HEK293 (cell line): ENCODE results near the gene XIRP2.

Experiments
- CTCF ChIA-PET: fragments of 350-600 bp; formaldehyde crosslinking; extraction: SDS; loops from one replicate; lab custom pipeline; 2021; ENCODE audit warnings: antibody characterized with exemption; lab: Yijun Ruan, JAX
- POLR2A ChIA-PET: fragments of 300-600 bp; formaldehyde crosslinking; extraction: SDS; loops from one replicate; lab custom pipeline; 2020; ENCODE audit warnings: antibody characterized with exemption, inconsistent platforms; lab: Yijun Ruan, JAX
- H3K27ac ChIP-seq: fragments of 200-500 bp; sonication (Bioruptor generic); 2 replicates; pipeline ENCODE4 v1.5.1; 2014; ENCODE audit warnings: low read depth, low read length, control low read depth, inconsistent platforms; ENCODE audit errors: extremely low read depth
- H3K36me3 ChIP-seq, 2 experiments: fragments of 200-500 bp in 1 of 2; sonication (Bioruptor generic) in 1 of 2; 1 replicate in 1 of 2; 2 replicates in 1 of 2; pipeline ENCODE4 v1.5.1; 2014 to 2017; ENCODE audit warnings: inconsistent platforms in 2 of 2, low read length in 2 of 2; ENCODE audit not compliant: control insufficient read depth in 2 of 2, insufficient read depth in 1 of 2
- H3K4me1 ChIP-seq: fragments of 200-500 bp; sonication (Bioruptor generic); 2 replicates; pipeline ENCODE4 v1.5.1; 2014; ENCODE audit warnings: mild to moderate bottlenecking, low read length, inconsistent platforms; ENCODE audit not compliant: control insufficient read depth, insufficient read depth
- H3K4me3 ChIP-seq: 2 replicates; pipeline ENCODE4 v1.5.1; 2011; ENCODE audit warnings: low read depth, mild to moderate bottlenecking, control low read depth, low read length, moderate library complexity
- H3K9me3 ChIP-seq: fragments of 200-500 bp; sonication (Bioruptor generic); 2 replicates; pipeline ENCODE4 v1.5.1; 2014; ENCODE audit warnings: low read depth, low read length, inconsistent platforms; ENCODE audit not compliant: control insufficient read depth, insufficient read depth
- HIC1 ChIP-seq: fragments of 450-650 bp; formaldehyde crosslinking; IDR thresholded peaks from 2 replicates; pipeline ENCODE4 v1.5.1; 2016; ENCODE audit warnings: missing biosample characterization, missing genetic modification characterization
- MZF1 ChIP-seq: fragments of 450-650 bp; formaldehyde crosslinking; IDR thresholded peaks from 2 replicates; pipeline ENCODE4 v1.5.1; 2017; ENCODE audit warnings: missing biosample characterization, missing genetic modification characterization, borderline replicate concordance
- PRDM2 ChIP-seq: fragments of 450-650 bp; formaldehyde crosslinking; IDR thresholded peaks from 2 replicates; pipeline ENCODE4 v1.5.1; 2016; ENCODE audit warnings: missing biosample characterization, missing genetic modification characterization, borderline replicate concordance
- ZBTB26 ChIP-seq: fragments of 450-650 bp; formaldehyde crosslinking; optimal IDR thresholded peaks from 2 replicates; pipeline ENCODE3; 2016; ENCODE audit warnings: missing biosample characterization, mild to moderate bottlenecking, missing genetic modification characterization
- ZBTB7A ChIP-seq: fragments of 450-650 bp; formaldehyde crosslinking; IDR thresholded peaks from 2 replicates; pipeline ENCODE4 v1.5.1; 2016; ENCODE audit warnings: low read depth, missing biosample characterization, missing genetic modification characterization
- ZNF114 ChIP-seq: fragments of 450-650 bp; formaldehyde crosslinking; IDR thresholded peaks from 2 replicates; pipeline ENCODE4 v1.5.0; 2017; ENCODE audit warnings: missing biosample characterization, missing genetic modification characterization
- ZNF157 ChIP-seq: fragments of 450-650 bp; formaldehyde crosslinking; IDR thresholded peaks from 2 replicates; pipeline ENCODE4 v1.5.1; 2016; ENCODE audit warnings: missing biosample characterization, missing genetic modification characterization
- ZNF184 ChIP-seq: fragments of 450-650 bp; IDR thresholded peaks from 2 replicates; pipeline ENCODE4 v1.5.1; 2018; ENCODE audit warnings: missing biosample characterization, mild to moderate bottlenecking, missing genetic modification characterization
- ZNF274 ChIP-seq, 2 experiments: fragments of 200-500 bp in 1 of 2; fragments of 450-650 bp in 1 of 2; sonication (Bioruptor generic) in 1 of 2; formaldehyde crosslinking in 1 of 2; IDR thresholded peaks; 2 replicates each; pipeline versions ENCODE4 v1.5.1 to v1.6.1; 2014 to 2016; ENCODE audit warnings: borderline replicate concordance in 1 of 2, inconsistent platforms in 1 of 2, low read length in 1 of 2, missing biosample characterization in 1 of 2, missing genetic modification characterization in 1 of 2
- ZNF311 ChIP-seq: fragments of 450-650 bp; formaldehyde crosslinking; IDR thresholded peaks from 2 replicates; pipeline ENCODE4 v1.5.1; 2017; ENCODE audit warnings: missing biosample characterization, missing genetic modification characterization, borderline replicate concordance
- ZNF335 ChIP-seq: fragments of 450-650 bp; formaldehyde crosslinking; conservative IDR thresholded peaks from 2 replicates; pipeline ENCODE4 v1.5.1; 2016; ENCODE audit warnings: missing biosample characterization, missing genetic modification characterization
- ZNF362 ChIP-seq: fragments of 450-650 bp; formaldehyde crosslinking; IDR thresholded peaks from 2 replicates; pipeline ENCODE4 v1.5.1; 2016; ENCODE audit warnings: missing biosample characterization, missing genetic modification characterization
- ZNF518A ChIP-seq: fragments of 450-650 bp; formaldehyde crosslinking; conservative IDR thresholded peaks from 2 replicates; pipeline ENCODE4 v1.5.1; 2016; ENCODE audit warnings: low read depth, missing biosample characterization, missing genetic modification characterization
- ZNF560 ChIP-seq: fragments of 450-650 bp; formaldehyde crosslinking; IDR thresholded peaks from 2 replicates; pipeline ENCODE4 v1.5.1; 2017; ENCODE audit warnings: missing biosample characterization, missing genetic modification characterization, borderline replicate concordance
- ZNF580 ChIP-seq: fragments of 450-650 bp; formaldehyde crosslinking; IDR thresholded peaks from 2 replicates; pipeline ENCODE4 v1.5.1; 2016; ENCODE audit warnings: missing biosample characterization, missing genetic modification characterization
- ZNF670 ChIP-seq: fragments of 450-650 bp; formaldehyde crosslinking; IDR thresholded peaks from 2 replicates; pipeline ENCODE4 v1.5.1; 2016; ENCODE audit warnings: missing biosample characterization, missing genetic modification characterization, low read depth
- ZNF768 ChIP-seq: fragments of 450-650 bp; formaldehyde crosslinking; IDR thresholded peaks from 2 replicates; pipeline ENCODE4 v1.5.1; 2018; ENCODE audit warnings: missing biosample characterization, mild to moderate bottlenecking, missing genetic modification characterization
- ZSCAN16 ChIP-seq: fragments of 450-650 bp; formaldehyde crosslinking; IDR thresholded peaks from 2 replicates; pipeline ENCODE4 v1.5.1; 2016; ENCODE audit warnings: missing biosample characterization, missing genetic modification characterization
- ZSCAN30 ChIP-seq: fragments of 450-650 bp; IDR thresholded peaks from 2 replicates; pipeline ENCODE4 v1.5.1; 2018; ENCODE audit warnings: missing biosample characterization, mild to moderate bottlenecking, missing genetic modification characterization, moderate library complexity

The XIRP2 gene

GRCh38 chr2:166881177-166881576 lies 7.1 kb upstream of the XIRP2 start:
- Histone ChIP-seq H3K4me3 (no peak overlapping the region), H3K36me3 (no peaks in the 10 kb centered on the region), H3K4me1 (no peaks in the 10 kb centered on the region), H3K27ac (no peak overlapping the region), H3K9me3 (no peaks in the 10 kb centered on the region)
- POLR2A ChIA-PET, result no interaction called here
- no peak for TF ChIP-seq ZNF670
- TF ChIP-seq ZSCAN16, result no peak
- TF ChIP-seq ZNF560 (tag by site-specific recombination), result no peak
- no peak for TF ChIP-seq ZBTB7A (tag by site-specific recombination)
- TF ChIP-seq ZNF362 (tag by site-specific recombination), result no peak
- no peak for TF ChIP-seq ZNF184
- no peak for TF ChIP-seq ZNF518A (tag by site-specific recombination)
- TF ChIP-seq PRDM2 (tag by site-specific recombination), result no peak
- no peak for TF ChIP-seq ZNF274 (IDR thresholded peaks at IDR 0.05; ENCODE audit: low read length)
- TF ChIP-seq ZNF274 (tag by site-specific recombination; IDR thresholded peaks at IDR 0.05; ENCODE audit: borderline replicate concordance), result no peak
- no peak for TF ChIP-seq HIC1 (tag by site-specific recombination)
- no peak for TF ChIP-seq ZNF311 (tag by site-specific recombination)
- no peak for TF ChIP-seq ZBTB26
- TF ChIP-seq MZF1 (tag by site-specific recombination), result no peak
- TF ChIP-seq ZNF157 (tag by site-specific recombination), result no peak
- TF ChIP-seq ZSCAN30, result no peak
- TF ChIP-seq ZNF768 (tag by site-specific recombination), result no peak
- TF ChIP-seq ZNF580, result no peak
- no peak for TF ChIP-seq ZNF114 (tag by site-specific recombination)
- TF ChIP-seq ZNF335 (tag by site-specific recombination), result no peak
- CTCF ChIA-PET, result no interaction called here
